IMR-90 (cell line): ENCODE results near the gene SLC24A3. TPM values are rescaled to one million over a fixed set of nuclear protein-coding genes. Genes with fewer than 3 reads are reported as not detected.
A peak's percentile ranks its signal among the peaks of the same experiment; 100 is the strongest.

ENCODE experiments used
- ATAC-seq: fragments of 200-7000 bp; cut with Tn5 transposase; 2 replicates; pipeline ENCODE4 v1.9.1; 2020; ENCODE audit warnings: low read depth, mild to moderate bottlenecking, moderate library complexity
- BruUV-seq: library from RNA; stranded (reverse); fragments of 400-500 nt; replicated peaks from 2 replicates; lab custom pipeline; 2021; lab: Mats Ljungman, UMichigan
- CTCF ChIA-PET: fragments of 300-600 bp; formaldehyde crosslinking; extraction: SDS; loops from one replicate; lab custom pipeline; 2021; ENCODE audit warnings: antibody characterized with exemption; lab: Yijun Ruan, JAX
- POLR2A ChIA-PET: fragments of 300-600 bp; sonication (Branson Sonifier 250); formaldehyde crosslinking; loops from one replicate; lab custom pipeline; 2022; ENCODE audit warnings: antibody characterized with exemption; ENCODE audit not compliant: unreplicated experiment; lab: Charles Lee
- DNase-seq: peaks from one replicate; pipeline ENCODE4 v3.0.0; 2013
- H2AFZ ChIP-seq: replicated peaks from 2 replicates; pipeline ENCODE3; 2013; ENCODE audit warnings: low read length, mild to moderate bottlenecking; ENCODE audit not compliant: poor library complexity
- H2AK5ac ChIP-seq: 2 replicates; pipeline ENCODE4 v1.6.1; 2013; ENCODE audit warnings: low read depth, low read length, inconsistent platforms
- H2AK9ac ChIP-seq: replicated peaks from 2 replicates; pipeline ENCODE3; 2013; ENCODE audit warnings: mild to moderate bottlenecking, low read depth, low read length, moderate library complexity; ENCODE audit not compliant: poor library complexity
- H2BK120ac ChIP-seq: 2 replicates; pipeline ENCODE4 v1.6.1; 2013; ENCODE audit warnings: low read depth, low read length, inconsistent platforms
- H2BK15ac ChIP-seq: 3 replicates; pipeline ENCODE4 v1.6.1; 2013; ENCODE audit warnings: low read depth, low read length, inconsistent platforms
- H2BK20ac ChIP-seq: 2 replicates; pipeline ENCODE4 v1.6.1; 2013; ENCODE audit warnings: low read depth, mild to moderate bottlenecking, inconsistent platforms, low read length, moderate library complexity
- H2BK5ac ChIP-seq: 2 replicates; pipeline ENCODE4 v1.6.1; 2013; ENCODE audit warnings: mild to moderate bottlenecking, low read depth, low read length, inconsistent platforms; ENCODE audit not compliant: poor library complexity, severe bottlenecking
- H3K14ac ChIP-seq: replicated peaks from 2 replicates; pipeline ENCODE4 v1.6.1; 2013; ENCODE audit warnings: low read depth, low read length, inconsistent platforms
- H3K18ac ChIP-seq: 2 replicates; pipeline ENCODE4 v1.6.1; 2013; ENCODE audit warnings: low read depth, low read length, control low read depth
- H3K23ac ChIP-seq: 2 replicates; pipeline ENCODE4 v1.6.1; 2013; ENCODE audit warnings: low read depth, low read length, inconsistent platforms
- H3K27ac ChIP-seq: 2 replicates; pipeline ENCODE4 v1.5.1; 2013; ENCODE audit warnings: mild to moderate bottlenecking, control low read depth, low read length; ENCODE audit not compliant: insufficient read depth
- H3K27me3 ChIP-seq: 2 replicates; pipeline ENCODE4 v1.6.1; 2013; ENCODE audit warnings: low read length; ENCODE audit not compliant: control insufficient read depth, insufficient read depth
- H3K36me3 ChIP-seq: 2 replicates; pipeline ENCODE4 v1.6.1; 2013; ENCODE audit warnings: low read length, mixed read lengths; ENCODE audit not compliant: control insufficient read depth, insufficient read depth
- H3K4ac ChIP-seq: 2 replicates; pipeline ENCODE4 v1.6.1; 2013; ENCODE audit warnings: low read depth, low read length, inconsistent platforms
- H3K4me1 ChIP-seq: 2 replicates; pipeline ENCODE4 v1.6.1; 2013; ENCODE audit warnings: low read length, mixed read lengths; ENCODE audit not compliant: control insufficient read depth, insufficient read depth
- H3K4me2 ChIP-seq: 2 replicates; pipeline ENCODE4 v1.6.1; 2013; ENCODE audit warnings: low read depth, mild to moderate bottlenecking, control low read depth, low read length, moderate library complexity
- H3K4me3 ChIP-seq: 2 replicates; pipeline ENCODE4 v1.5.1; 2013; ENCODE audit warnings: low read depth, mild to moderate bottlenecking, control low read depth, low read length, moderate library complexity; ENCODE audit not compliant: insufficient read depth
- H3K56ac ChIP-seq: 2 replicates; pipeline ENCODE4 v1.6.1; 2013; ENCODE audit warnings: low read length, inconsistent platforms; ENCODE audit not compliant: insufficient read depth; ENCODE audit errors: extremely low read depth
- H3K79me1 ChIP-seq, 2 experiments: 2 replicates each; pipeline ENCODE4 v1.6.1; 2013; ENCODE audit warnings: low read length in 2 of 2, inconsistent platforms in 1 of 2, low read depth in 1 of 2
- H3K9ac ChIP-seq: 2 replicates; pipeline ENCODE4 v1.6.1; 2013; ENCODE audit warnings: low read depth, low read length, control low read depth
- H3K9me1 ChIP-seq: 2 replicates; pipeline ENCODE4 v1.6.1; 2013; ENCODE audit warnings: low read length, inconsistent platforms; ENCODE audit not compliant: insufficient read depth
- H3K9me3 ChIP-seq: 2 replicates; pipeline ENCODE4 v1.6.1; 2013; ENCODE audit warnings: low read length; ENCODE audit not compliant: control insufficient read depth, insufficient read depth
- H4K20me1 ChIP-seq: 2 replicates; pipeline ENCODE4 v1.6.1; 2013; ENCODE audit warnings: low read length, inconsistent platforms; ENCODE audit not compliant: insufficient read depth
- H4K5ac ChIP-seq: 2 replicates; pipeline ENCODE4 v1.6.1; 2013; ENCODE audit warnings: mild to moderate bottlenecking, low read depth, low read length, control low read depth
- H4K8ac ChIP-seq, 2 experiments: 2 replicates each; pipeline ENCODE4 v1.6.1; 2013; ENCODE audit warnings: low read depth in 2 of 2, low read length in 2 of 2, control low read depth in 1 of 2, inconsistent platforms in 1 of 2
- H4K91ac ChIP-seq: 2 replicates; pipeline ENCODE4 v1.6.1; 2013; ENCODE audit warnings: low read depth, low read length, inconsistent platforms; ENCODE audit not compliant: insufficient read depth
- CEBPB ChIP-seq: IDR thresholded peaks from 2 replicates; pipeline ENCODE4 v1.6.1; 2012; ENCODE audit warnings: low read depth, low read length, improper control_type of control experiment
- MAFK ChIP-seq: IDR thresholded peaks from 2 replicates; pipeline ENCODE4 v1.6.1; 2012; ENCODE audit warnings: low read depth, low read length, improper control_type of control experiment
- NFE2L2 ChIP-seq: fragments of 150-350 bp; IDR thresholded peaks from 2 replicates; pipeline ENCODE4 v1.6.1; 2016; ENCODE audit warnings: low read depth, mild to moderate bottlenecking, low read length
- POLR2A ChIP-seq: IDR thresholded peaks from 2 replicates; pipeline ENCODE4 v1.6.1; 2012; ENCODE audit warnings: mild to moderate bottlenecking, low read depth, low read length
- RAD21 ChIP-seq: IDR thresholded peaks from 2 replicates; pipeline ENCODE4 v1.6.1; 2012; ENCODE audit warnings: low read length, improper control_type of control experiment
- RCOR1 ChIP-seq: IDR thresholded peaks from 2 replicates; pipeline ENCODE4 v1.6.1; 2012; ENCODE audit warnings: mild to moderate bottlenecking, low read length, improper control_type of control experiment; ENCODE audit not compliant: insufficient replicate concordance
- RFX5 ChIP-seq: IDR thresholded peaks from 2 replicates; pipeline ENCODE4 v1.8.0; 2012; ENCODE audit warnings: low read depth, mild to moderate bottlenecking, low read length, moderate library complexity
- WGBS, 2 experiments: methylation state at CpG; one replicate each; pipeline versions ENCODE4 v1.1.5 to v1.1.7; 2013; ENCODE audit warnings: missing lambda C conversion rate in 2 of 2; ENCODE audit not compliant: insufficient read length in 1 of 2; ENCODE audit errors: extremely low coverage in 2 of 2; 5-methylcytosine and 5-hydroxymethylcytosine counted together
- dilution Hi-C: fragments of 300-500 bp; cut with HindIII; formaldehyde crosslinking; loops from one replicate; pipeline ENCODE4 v1.14.3; 2018; ENCODE audit warnings: low sequenced_read_pairs; ENCODE audit not compliant: unreplicated experiment
- in situ Hi-C: fragments of 300-500 bp; cut with MboI; formaldehyde crosslinking; loops from 3 replicates; pipeline ENCODE4 v1.14.3; 2019; ENCODE audit warnings: low sequenced_read_pairs, inconsistent platforms, mixed read lengths
- intact Hi-C: fragments of 100-400 bp; cut with micrococcal nuclease; formaldehyde crosslinking; loops from 2 replicates; pipeline ENCODE4 v1.10.0; 2022
- polyA plus RNA-seq, 3 experiments: library from polyadenylated mRNA; depleted of rRNA; stranded (reverse); fragments of >200 nt; gene quantifications; 2 replicates each; pipeline ENCODE4 v1.2.3, GENCODE V29; 2012; ENCODE audit warnings: low replicate concordance in 1 of 3
- total RNA-seq: library from RNA; depleted of rRNA; stranded (reverse); fragments of >200 nt; gene quantifications from 2 replicates; pipeline ENCODE4 v1.2.3, GENCODE V29; 2012
- TF ChIP-seq, protein P1 (sequence below): fragments of 150-350 bp; IDR thresholded peaks from 2 replicates; pipeline ENCODE4 v1.6.1; 2017; ENCODE audit warnings: mild to moderate bottlenecking, antibody characterized with exemption, low read length, low read depth
- TF ChIP-seq, protein P2 (sequence below): conservative IDR thresholded peaks from 2 replicates; pipeline ENCODE4 v1.5.1; 2012; ENCODE audit warnings: mild to moderate bottlenecking, low read depth, low read length, improper control_type of control experiment

Gene SLC24A3
- total and polyA plus RNA-seq, 2 of the 4 experiments (the other 2 are of a cell fraction), result not detected

DNA sequence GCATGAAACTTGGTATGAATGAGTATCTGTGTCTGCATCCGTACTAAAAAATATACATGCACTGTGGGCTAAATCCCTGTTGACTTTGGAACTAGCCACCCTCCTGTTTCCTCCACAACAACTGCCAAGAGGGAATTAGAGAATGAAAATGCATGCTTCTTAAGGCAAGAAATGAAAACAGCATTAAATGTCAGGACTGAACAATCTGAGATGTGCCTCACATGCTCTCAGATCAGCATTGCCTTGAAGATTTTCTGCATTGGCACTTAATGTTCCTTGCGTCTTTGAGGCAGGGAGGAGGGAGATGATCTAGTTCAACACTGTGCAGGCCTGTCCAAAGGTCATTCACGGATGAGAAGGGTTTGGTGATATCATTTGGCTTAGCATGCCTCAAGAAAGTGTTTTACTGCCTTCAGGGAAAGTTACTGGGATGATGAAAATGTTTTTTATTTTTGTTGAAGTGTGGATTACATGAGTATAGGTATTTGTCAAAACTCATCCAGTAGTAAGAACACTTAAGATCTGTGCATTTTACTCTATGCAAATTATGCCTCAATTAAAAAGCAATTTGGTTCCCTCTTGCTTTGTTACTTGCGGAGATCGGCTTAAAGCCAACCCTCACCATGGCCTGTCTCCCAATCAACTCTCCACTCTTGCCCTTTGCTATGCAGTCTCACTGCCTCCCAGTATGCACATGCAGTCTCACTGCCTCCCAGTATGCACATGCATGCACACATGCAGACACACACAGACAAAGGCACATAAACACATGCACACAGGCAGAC, 498.1 kb downstream of the SLC24A3 start:
- Histone ChIP-seq H2AK9ac (no peak overlapping the region), H3K4ac (no peak overlapping the region), H2BK5ac (no peak overlapping the region), H2BK15ac (no peak overlapping the region), H3K79me1 (no peaks in the 10 kb centered on the region), H3K4me1 (peaks cover 14% of the 10 kb centered on the region; the same call in 1 of the 2 replicates), H3K4me2 (peak overlapping the region; percentile 39; the same call in 1 of the 2 replicates), H4K20me1 (no peaks in the 10 kb centered on the region), H3K9me3 (peaks cover 2% of the 10 kb centered on the region), H3K18ac (no peak overlapping the region), H4K5ac (no peak overlapping the region), H2BK120ac (no peak overlapping the region), H3K27me3 (peaks cover 27% of the 10 kb centered on the region), H4K91ac (no peak overlapping the region), H3K23ac (no peak overlapping the region), H3K9ac (no peak overlapping the region), H3K4me3 (no peak overlapping the region), H3K36me3 (no peaks in the 10 kb centered on the region), H3K9me1 (peaks cover 6% of the 10 kb centered on the region), H4K8ac (no peak overlapping the region), H2AFZ (no peak overlapping the region), H2BK20ac (no peak overlapping the region), H3K14ac (no peak overlapping the region), H2AK5ac (no peak overlapping the region), H3K27ac (peak overlapping the region; percentile 60; the same call in 1 of the 2 replicates), H3K56ac (no peak overlapping the region)
- in situ Hi-C loops, result no loop called here
- no TSS peak for BruUV-seq
- TF ChIP-seq MAFK (no peak), RAD21 (no peak), CEBPB (no peak), RCOR1 (no peak), POLR2A (no peak), NFE2L2 (no peak), RFX5 (no peak)
- TF ChIP-seq, protein P1, sequence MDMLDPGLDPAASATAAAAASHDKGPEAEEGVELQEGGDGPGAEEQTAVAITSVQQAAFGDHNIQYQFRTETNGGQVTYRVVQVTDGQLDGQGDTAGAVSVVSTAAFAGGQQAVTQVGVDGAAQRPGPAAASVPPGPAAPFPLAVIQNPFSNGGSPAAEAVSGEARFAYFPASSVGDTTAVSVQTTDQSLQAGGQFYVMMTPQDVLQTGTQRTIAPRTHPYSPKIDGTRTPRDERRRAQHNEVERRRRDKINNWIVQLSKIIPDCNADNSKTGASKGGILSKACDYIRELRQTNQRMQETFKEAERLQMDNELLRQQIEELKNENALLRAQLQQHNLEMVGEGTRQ, result no peak
- TF ChIP-seq, protein P2, sequence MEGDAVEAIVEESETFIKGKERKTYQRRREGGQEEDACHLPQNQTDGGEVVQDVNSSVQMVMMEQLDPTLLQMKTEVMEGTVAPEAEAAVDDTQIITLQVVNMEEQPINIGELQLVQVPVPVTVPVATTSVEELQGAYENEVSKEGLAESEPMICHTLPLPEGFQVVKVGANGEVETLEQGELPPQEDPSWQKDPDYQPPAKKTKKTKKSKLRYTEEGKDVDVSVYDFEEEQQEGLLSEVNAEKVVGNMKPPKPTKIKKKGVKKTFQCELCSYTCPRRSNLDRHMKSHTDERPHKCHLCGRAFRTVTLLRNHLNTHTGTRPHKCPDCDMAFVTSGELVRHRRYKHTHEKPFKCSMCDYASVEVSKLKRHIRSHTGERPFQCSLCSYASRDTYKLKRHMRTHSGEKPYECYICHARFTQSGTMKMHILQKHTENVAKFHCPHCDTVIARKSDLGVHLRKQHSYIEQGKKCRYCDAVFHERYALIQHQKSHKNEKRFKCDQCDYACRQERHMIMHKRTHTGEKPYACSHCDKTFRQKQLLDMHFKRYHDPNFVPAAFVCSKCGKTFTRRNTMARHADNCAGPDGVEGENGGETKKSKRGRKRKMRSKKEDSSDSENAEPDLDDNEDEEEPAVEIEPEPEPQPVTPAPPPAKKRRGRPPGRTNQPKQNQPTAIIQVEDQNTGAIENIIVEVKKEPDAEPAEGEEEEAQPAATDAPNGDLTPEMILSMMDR, result no peak
- CTCF ChIA-PET, result no interaction called here
- POLR2A ChIA-PET, result no interaction called here
- intact Hi-C loops, result no loop called here
- dilution Hi-C loops, result no loop called here
- ATAC-seq, result peak; percentile 21
- DNase-seq, result no peak
- WGBS, 2 experiments, result 51% methylated on average over 2 of the region's 5 CpGs; no CpG with 5 or more reads in 1 of the 2 experiments
